ENCODE results near the gene MRPS11. TPM values are rescaled to one million over a fixed set of nuclear protein-coding genes. Genes with fewer than 3 reads are reported as not detected.
"Not testable (repeated sequence)": the region's sequence is repeated elsewhere in the genome, so short reads cannot be mapped to it uniquely, and the experiment has no call there.

The MRPS11 gene
- total RNA-seq, 1 donor from 2014 or later, result 43.1 TPM

GRCh38 chr15:88512078-88512477 lies 44.6 kb downstream of the MRPS11 start:
- DNase-seq (ENCODE audit: low spot score, unreplicated experiment), result no peak
- H3K9me3 Mint-ChIP-seq (ENCODE audit: low read depth), result no peaks in the 10 kb centered on the region
- H3K4me3 Mint-ChIP-seq (ENCODE audit: low read depth), result no peak overlapping the region
- no peak for TF ChIP-seq CTCF (IDR thresholded peaks at IDR 0.05; ENCODE audit: unreplicated experiment)
- H3K4me1 Mint-ChIP-seq (ENCODE audit: low read depth), result no peaks in the 10 kb centered on the region
- H3K36me3 Mint-ChIP-seq (ENCODE audit: insufficient read depth), result peaks cover 18% of the 10 kb centered on the region
- no peak overlapping the region for H3K27ac Mint-ChIP-seq
- H3K27me3 Mint-ChIP-seq, result no peaks in the 10 kb centered on the region

GRCh38 chr15:88512601-88513000 lies 45.1 kb downstream of the MRPS11 start:
- Mint-ChIP-seq H3K27ac (no peak overlapping the region), H3K27me3 (no peaks in the 10 kb centered on the region), H3K4me1 (ENCODE audit: low read depth) (no peaks in the 10 kb centered on the region), H3K36me3 (ENCODE audit: insufficient read depth) (peaks cover 18% of the 10 kb centered on the region), H3K4me3 (ENCODE audit: low read depth) (no peak overlapping the region), H3K9me3 (ENCODE audit: low read depth) (no peaks in the 10 kb centered on the region)
- DNase-seq (ENCODE audit: low spot score, unreplicated experiment), result no peak
- TF ChIP-seq CTCF (IDR thresholded peaks at IDR 0.05; ENCODE audit: unreplicated experiment), result no peak

GRCh38 chr15:88513195-88513594 lies 45.7 kb downstream of the MRPS11 start:
- Mint-ChIP-seq H3K4me1 (ENCODE audit: low read depth) (no peaks in the 10 kb centered on the region), H3K36me3 (ENCODE audit: insufficient read depth) (peaks cover 18% of the 10 kb centered on the region), H3K9me3 (ENCODE audit: low read depth) (no peaks in the 10 kb centered on the region), H3K27me3 (no peaks in the 10 kb centered on the region), H3K4me3 (ENCODE audit: low read depth) (no peak overlapping the region), H3K27ac (no peak overlapping the region)
- TF ChIP-seq CTCF (IDR thresholded peaks at IDR 0.05; ENCODE audit: unreplicated experiment), result no peak
- no peak for DNase-seq (ENCODE audit: low spot score, unreplicated experiment)

GRCh38 chr15:88518903-88519302 lies 51.4 kb downstream of the MRPS11 start:
- TF ChIP-seq CTCF (IDR thresholded peaks at IDR 0.05; ENCODE audit: unreplicated experiment), result no peak
- H3K27ac Mint-ChIP-seq, result no peak overlapping the region
- no peaks in the 10 kb centered on the region for H3K9me3 Mint-ChIP-seq (ENCODE audit: low read depth)
- H3K27me3 Mint-ChIP-seq, result no peaks in the 10 kb centered on the region
- H3K4me3 Mint-ChIP-seq (ENCODE audit: low read depth), result no peak overlapping the region
- DNase-seq (ENCODE audit: low spot score, unreplicated experiment), result no peak
- H3K36me3 Mint-ChIP-seq (ENCODE audit: insufficient read depth), result peaks cover 15% of the 10 kb centered on the region
- H3K4me1 Mint-ChIP-seq (ENCODE audit: low read depth), result no peaks in the 10 kb centered on the region

GRCh38 chr15:88524094-88524493 lies 56.6 kb downstream of the MRPS11 start:
- not testable (repeated sequence) for H3K4me3 Mint-ChIP-seq (ENCODE audit: low read depth); DNase-seq (ENCODE audit: low spot score, unreplicated experiment); H3K27ac Mint-ChIP-seq; H3K27me3 Mint-ChIP-seq; H3K9me3 Mint-ChIP-seq (ENCODE audit: low read depth); H3K4me1 Mint-ChIP-seq (ENCODE audit: low read depth)
- peaks cover 31% of the 10 kb centered on the region for H3K36me3 Mint-ChIP-seq (ENCODE audit: insufficient read depth)

GRCh38 chr15:88525418-88525817 lies 57.9 kb downstream of the MRPS11 start:
- Mint-ChIP-seq H3K27me3 (no peaks in the 10 kb centered on the region), H3K4me1 (ENCODE audit: low read depth) (no peaks in the 10 kb centered on the region), H3K36me3 (ENCODE audit: insufficient read depth) (peaks cover 37% of the 10 kb centered on the region), H3K27ac (no peak overlapping the region), H3K9me3 (ENCODE audit: low read depth) (no peaks in the 10 kb centered on the region), H3K4me3 (ENCODE audit: low read depth) (no peak overlapping the region)
- TF ChIP-seq CTCF (IDR thresholded peaks at IDR 0.05; ENCODE audit: unreplicated experiment), result no peak
- no peak for DNase-seq (ENCODE audit: low spot score, unreplicated experiment)
